Hepatocyte (in vitro differentiated cells): ENCODE measurements around the gene MTARC1.
A peak's percentile ranks its signal among the peaks of the same experiment; 100 is the strongest.

Source experiments
- CTCF ChIP-seq: fragments of 200-600 bp; sonication (generic); IDR thresholded peaks from 2 replicates; pipeline ENCODE4 v1.5.1; 2016; ENCODE audit warnings: antibody characterized with exemption, mild to moderate bottlenecking; ENCODE audit not compliant: poor library complexity
- EZH2phosphoT487 ChIP-seq: fragments of 200-600 bp; sonication (generic); IDR thresholded peaks from one replicate; pipeline ENCODE4 v1.6.1; 2018; ENCODE audit warnings: antibody characterized with exemption, mild to moderate bottlenecking, low read depth, moderate library complexity; ENCODE audit not compliant: unreplicated experiment, severe bottlenecking

GRCh38 chr1:220775240-220775853 is 11.4 kb upstream of the MTARC1 start:
- TF ChIP-seq CTCF (peak; percentile 75), EZH2phosphoT487 (no peak)
